CD4-positive, alpha-beta T cell treated with Interleukin-4 for 1 hour (primary cell): ENCODE results near the gene ZBTB20.

ENCODE experiments used
- DNase-seq, 2 donors: peaks; one replicate each; pipeline ENCODE4 v3.0.0-alpha.2; 2020 to 2022

The ZBTB20 gene

GRCh38 chr3:114351822-114352145, 795.3 kb downstream of the ZBTB20 start:
- DNase-seq = no peak

- no peak for DNase-seq
These were observed 795.8 kb downstream of the ZBTB20 start for GRCh38 chr3:114351123-114351821.

- DNase-seq = no peak
These were observed 796.4 kb downstream of the ZBTB20 start for GRCh38 chr3:114350690-114351089.

- no peak for DNase-seq
These were observed 796.8 kb downstream of the ZBTB20 start for GRCh38 chr3:114350271-114350670.

GRCh38 chr3:114344492-114344891, 802.6 kb downstream of the ZBTB20 start:
- DNase-seq = no peak

- peak in 1 of 2 donors; percentile 57 for DNase-seq
These were observed 808.3 kb downstream of the ZBTB20 start for GRCh38 chr3:114338651-114339357.

- DNase-seq = no peak
These were observed 810.2 kb downstream of the ZBTB20 start for GRCh38 chr3:114336857-114337256.

GRCh38 chr3:114336122-114336697, 810.9 kb downstream of the ZBTB20 start:
- DNase-seq = no peak

- DNase-seq = no peak
These were observed 813.2 kb downstream of the ZBTB20 start for GRCh38 chr3:114333923-114334240.

- no peak for DNase-seq
These were observed 813.7 kb downstream of the ZBTB20 start for GRCh38 chr3:114333180-114333922.

GRCh38 chr3:114332342-114333179, 814.5 kb downstream of the ZBTB20 start:
- peak in 1 of 2 donors; percentile 47 for DNase-seq

GRCh38 chr3:114331710-114332109, 815.4 kb downstream of the ZBTB20 start:
- DNase-seq = no peak

GRCh38 chr3:114331007-114331406, 816.1 kb downstream of the ZBTB20 start:
- DNase-seq = no peak

- DNase-seq = no peak
These were observed 817.3 kb downstream of the ZBTB20 start for GRCh38 chr3:114329823-114330222.

GRCh38 chr3:114328345-114328744, 818.7 kb downstream of the ZBTB20 start:
- no peak for DNase-seq

GRCh38 chr3:114327665-114328064, 819.4 kb downstream of the ZBTB20 start:
- DNase-seq = no peak

GRCh38 chr3:114323546-114324254, 823.4 kb downstream of the ZBTB20 start:
- peak in 1 of 2 donors; percentile 40 for DNase-seq

- no peak for DNase-seq
These were observed 826.8 kb downstream of the ZBTB20 start for GRCh38 chr3:114320246-114320645.

- DNase-seq = no peak
These were observed 827.6 kb downstream of the ZBTB20 start for GRCh38 chr3:114319453-114319852.

- DNase-seq = no peak
These were observed 828.8 kb downstream of the ZBTB20 start for GRCh38 chr3:114318295-114318694.

GRCh38 chr3:114314282-114314681, 832.8 kb downstream of the ZBTB20 start:
- DNase-seq = peak in 1 of 2 donors; percentile 55

GRCh38 chr3:114313426-114313825, 833.7 kb downstream of the ZBTB20 start:
- DNase-seq = no peak
